ENCODE data around the gene MAST2. TPM values are rescaled to one million over a fixed set of nuclear protein-coding genes. Genes with fewer than 3 reads are reported as not detected.
A peak's percentile ranks its signal among the peaks of the same experiment; 100 is the strongest.

The MAST2 gene
- total RNA-seq, 1 experiment from 2014 or later = 41.9 TPM

DNA sequence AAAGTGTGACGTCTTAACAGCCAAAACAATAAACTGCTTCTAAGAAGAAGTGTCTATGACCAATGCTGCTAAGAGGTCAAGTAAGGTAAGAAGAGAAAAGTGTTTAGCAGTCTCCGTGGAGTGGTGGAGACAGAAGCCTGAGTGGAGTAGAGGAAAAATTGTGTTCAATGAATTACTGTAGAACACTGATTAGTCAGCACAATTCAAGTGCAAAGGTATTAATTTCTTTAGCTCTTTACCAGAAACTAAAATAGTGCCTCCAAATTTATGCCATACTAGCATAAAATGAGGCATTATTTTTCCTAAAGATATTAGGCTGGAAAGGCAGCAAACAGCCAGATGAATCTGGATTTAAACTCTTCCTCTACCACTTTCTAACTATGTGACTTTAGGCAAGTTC is 272.9 kb downstream of the MAST2 start:
- TF ChIP-seq, protein P1, sequence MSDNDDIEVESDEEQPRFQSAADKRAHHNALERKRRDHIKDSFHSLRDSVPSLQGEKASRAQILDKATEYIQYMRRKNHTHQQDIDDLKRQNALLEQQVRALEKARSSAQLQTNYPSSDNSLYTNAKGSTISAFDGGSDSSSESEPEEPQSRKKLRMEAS (IDR thresholded peaks at IDR 0.05) = no peak
- TF ChIP-seq ELF1 (IDR thresholded peaks at IDR 0.05; ENCODE audit: borderline replicate concordance, low read depth) (no peak), CBX3 (IDR thresholded peaks at IDR 0.05; ENCODE audit: low read depth) (no peak), FOSL1 (IDR thresholded peaks at IDR 0.05; ENCODE audit: low read depth) (no peak), EZH2 (IDR thresholded peaks at IDR 0.05) (no peak), POLR2A (IDR thresholded peaks at IDR 0.05; ENCODE audit: borderline replicate concordance, extremely low read depth, insufficient read depth, insufficient read length) (no peak), TCF7L2 (IDR thresholded peaks at IDR 0.05; ENCODE audit: borderline replicate concordance, extremely low read depth, insufficient read depth, insufficient read length) (no peak), POLR2AphosphoS5 (IDR thresholded peaks at IDR 0.05; ENCODE audit: low read depth, low read length) (no peak), SIN3A (IDR thresholded peaks at IDR 0.05; ENCODE audit: low read depth) (no peak)
- Histone ChIP-seq H3K27ac (ENCODE audit: low read depth, low read length) (no peak overlapping the region), H3K4me1 (ENCODE audit: control insufficient read depth in 1 of 2, insufficient read depth in 2 of 2, low read length in 2 of 2) (no peaks in the 10 kb centered on the region), H3K4me2 (ENCODE audit: low read length) (no peak overlapping the region), H4K20me1 (ENCODE audit: insufficient read depth) (no peaks in the 10 kb centered on the region), H3K79me2 (ENCODE audit: insufficient read depth, low read length) (no peaks in the 10 kb centered on the region), H3K9ac (ENCODE audit: low read length) (no peak overlapping the region), H2AFZ (ENCODE audit: low read depth, low read length, poor library complexity, severe bottlenecking) (no peak overlapping the region), H3K4me3 (replicated peaks in 1 of 2; ENCODE audit: low read depth in 1 of 2, low read length in 2 of 2) (no peak overlapping the region), H3K36me3 (ENCODE audit: control insufficient read depth in 1 of 2, insufficient read depth in 2 of 2, low read length in 2 of 2) (no peaks in the 10 kb centered on the region), H3K9me3 (ENCODE audit: control insufficient read depth in 1 of 2, insufficient read depth in 1 of 2, low read depth in 1 of 2, low read length in 2 of 2) (no peaks in the 10 kb centered on the region), H3K9me2 (ENCODE audit: insufficient read depth) (no peaks in the 10 kb centered on the region), H3K27me3 (ENCODE audit: insufficient read depth, low read length) (no peaks in the 10 kb centered on the region)
- CTCF ChIA-PET = no interaction called here
- BruUV-seq (replicated peaks) = no TSS peak
- DNase-seq (ENCODE audit: low read depth, low spot score) = no peak
- RAD21 ChIA-PET (ENCODE audit: low non-redundant PET in 1 of 2, low total read pairs in 2 of 2, uncharacterized antibody in 2 of 2, unreplicated experiment in 2 of 2) = no interaction called here
- ATAC-seq = no peak
- POLR2A ChIA-PET = no interaction called here
- intact Hi-C loops (cut with micrococcal nuclease) = no loop called here

DNA sequence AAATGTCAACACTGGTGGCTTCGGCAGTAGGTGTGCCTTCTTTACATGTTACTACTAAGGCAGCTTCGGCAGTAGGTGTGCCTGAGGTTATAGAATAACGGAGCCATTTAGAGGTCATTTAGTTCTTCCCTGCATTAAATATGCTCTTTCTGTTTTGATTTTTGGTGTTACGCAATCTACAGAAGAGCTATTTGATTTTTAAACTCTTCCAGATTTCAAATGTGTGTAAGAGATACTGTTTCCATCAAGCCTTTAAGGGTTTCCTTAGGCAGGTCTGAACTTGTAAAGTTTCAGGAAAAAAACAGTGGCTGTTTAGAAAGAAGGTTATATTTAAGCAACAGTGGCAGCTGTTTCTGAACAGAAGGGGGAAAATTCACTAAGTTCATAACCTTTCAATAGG is 274.2 kb downstream of the MAST2 start:
- Histone ChIP-seq H3K36me3 (ENCODE audit: control insufficient read depth in 1 of 2, insufficient read depth in 2 of 2, low read length in 2 of 2) (no peaks in the 10 kb centered on the region), H3K4me2 (ENCODE audit: low read length) (no peak overlapping the region), H3K4me1 (ENCODE audit: control insufficient read depth in 1 of 2, insufficient read depth in 2 of 2, low read length in 2 of 2) (no peaks in the 10 kb centered on the region), H3K27me3 (ENCODE audit: insufficient read depth, low read length) (no peaks in the 10 kb centered on the region), H4K20me1 (ENCODE audit: insufficient read depth) (no peaks in the 10 kb centered on the region), H3K9me3 (ENCODE audit: control insufficient read depth in 1 of 2, insufficient read depth in 1 of 2, low read depth in 1 of 2, low read length in 2 of 2) (no peaks in the 10 kb centered on the region), H3K9ac (ENCODE audit: low read length) (no peak overlapping the region), H3K9me2 (ENCODE audit: insufficient read depth) (no peaks in the 10 kb centered on the region), H3K4me3 (replicated peaks in 1 of 2; ENCODE audit: low read depth in 1 of 2, low read length in 2 of 2) (no peak overlapping the region), H3K79me2 (ENCODE audit: insufficient read depth, low read length) (no peaks in the 10 kb centered on the region), H2AFZ (ENCODE audit: low read depth, low read length, poor library complexity, severe bottlenecking) (no peak overlapping the region), H3K27ac (ENCODE audit: low read depth, low read length) (no peak overlapping the region)
- ATAC-seq = no peak
- TF ChIP-seq CEBPB (IDR thresholded peaks at IDR 0.05; ENCODE audit: low read depth) (peak; percentile 44; the same call in 1 of the 2 replicates), SP1 (IDR thresholded peaks at IDR 0.05; ENCODE audit: low read depth) (no peak)
- intact Hi-C loops (cut with micrococcal nuclease) = no loop called here
- no peak for DNase-seq (ENCODE audit: low read depth, low spot score)
- CTCF ChIA-PET = no interaction called here
- BruUV-seq (replicated peaks) = no TSS peak
- POLR2A ChIA-PET = no interaction called here
- RAD21 ChIA-PET (ENCODE audit: low non-redundant PET in 1 of 2, low total read pairs in 2 of 2, uncharacterized antibody in 2 of 2, unreplicated experiment in 2 of 2) = no interaction called here
